ENCODE measurements around the gene CDKN1A.
"Not testable (repeated sequence)": the region's sequence is repeated elsewhere in the genome, so short reads cannot be mapped to it uniquely, and the experiment has no call there.

CDKN1A gene

DNA sequence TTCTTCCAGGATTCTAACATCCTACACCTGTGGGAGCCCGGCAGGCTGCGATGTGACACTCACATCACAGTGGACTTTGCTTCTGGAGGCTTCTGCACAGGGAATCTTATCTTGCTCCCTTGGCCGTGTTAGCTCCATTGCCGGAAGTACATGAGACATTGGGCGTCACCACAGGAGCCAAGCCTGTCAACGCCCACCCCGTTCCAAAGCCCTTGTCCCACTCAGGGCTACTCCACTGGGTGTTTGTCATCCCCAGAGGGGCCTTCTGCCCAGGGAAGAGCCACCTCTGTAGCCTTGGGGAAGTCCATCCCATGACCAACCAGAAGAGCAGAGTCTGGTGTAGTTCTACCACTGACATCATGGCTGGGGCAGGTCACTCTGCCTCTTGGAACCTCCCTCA is 20.8 kb downstream of the CDKN1A start:
- no peak for DNase-seq

DNA sequence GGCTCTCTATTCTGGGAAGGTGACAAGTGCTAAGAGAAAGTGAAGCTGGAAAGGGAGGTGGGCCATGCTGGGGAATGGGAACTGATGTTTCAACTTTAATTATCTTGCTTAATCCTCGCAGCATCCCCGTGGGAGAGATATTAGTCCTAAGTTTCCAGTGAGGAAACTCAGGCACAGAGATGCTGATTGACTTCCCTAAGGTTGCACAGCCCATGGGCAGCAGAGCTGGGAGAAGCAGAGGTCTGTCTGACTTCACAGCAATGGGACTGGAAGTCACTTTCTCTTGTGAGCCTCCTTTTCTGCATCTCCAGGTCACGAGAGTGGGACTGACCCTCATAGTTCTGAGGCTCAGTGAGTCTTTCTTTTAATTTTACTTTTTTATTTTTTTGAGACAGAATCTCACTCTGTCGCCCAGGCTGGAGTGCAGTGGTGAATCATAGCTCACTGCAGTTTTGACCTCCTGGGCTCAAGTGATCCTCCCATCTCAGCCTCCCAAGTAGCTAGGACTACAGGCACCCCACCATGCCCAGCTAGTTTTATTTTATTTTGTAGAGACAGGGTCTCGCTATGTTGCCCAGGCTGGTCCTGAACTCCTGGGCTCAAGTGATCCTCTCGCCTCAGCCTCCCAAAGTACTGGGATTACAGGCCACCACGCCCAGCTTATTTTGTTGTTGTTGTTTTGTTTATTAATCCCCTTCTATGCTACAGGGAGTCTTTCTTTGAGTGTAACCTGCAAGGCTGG is 21.7 kb downstream of the CDKN1A start:
- no peak for DNase-seq

DNA sequence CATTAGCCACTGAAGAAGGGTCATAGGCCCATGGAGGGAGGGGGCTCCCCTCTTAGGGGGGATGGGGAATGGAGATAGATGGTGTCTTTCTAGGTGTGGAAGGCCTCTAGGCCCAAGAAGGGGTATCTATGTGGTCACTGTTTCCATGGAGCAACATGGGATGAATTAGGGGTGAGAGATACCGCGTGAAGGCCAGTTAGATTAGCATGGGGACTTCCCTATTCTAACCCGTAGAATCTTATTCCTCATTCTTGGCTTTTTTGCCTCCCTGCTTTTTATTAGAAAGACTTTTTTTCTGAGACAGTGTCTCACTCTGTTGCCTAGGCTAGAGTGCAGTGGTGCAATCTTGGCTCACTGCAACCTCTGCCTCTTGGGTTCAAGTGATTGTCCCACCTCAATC is 22.3 kb downstream of the CDKN1A start:
- DNase-seq = no peak

DNA sequence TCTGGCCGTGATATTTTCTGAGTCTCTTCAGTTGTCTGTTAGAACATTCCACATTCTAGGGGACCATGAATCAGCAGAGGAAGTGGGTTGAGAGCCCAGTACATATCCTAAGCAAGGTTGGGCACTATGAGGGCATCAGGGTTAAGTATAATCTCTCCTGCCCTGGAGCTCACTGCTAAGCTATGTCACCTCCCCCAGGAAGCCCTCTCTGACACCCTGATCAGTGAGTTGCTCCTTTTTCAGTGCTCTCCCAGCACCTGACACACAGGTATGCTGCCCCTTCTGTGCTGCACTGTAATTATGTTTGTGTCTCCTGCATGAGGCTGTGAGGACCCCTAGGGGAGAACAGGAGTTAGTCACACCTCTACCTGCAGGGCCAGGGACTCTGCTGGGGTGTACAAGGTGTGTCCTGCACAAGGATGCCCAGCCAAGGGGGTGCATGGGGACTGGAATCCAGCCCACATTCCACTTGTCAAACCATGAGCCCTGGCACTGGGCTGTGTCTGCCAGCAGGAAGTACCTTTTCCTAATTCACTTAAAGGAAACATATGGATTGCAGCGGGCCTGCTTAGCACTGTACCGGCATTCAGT is 23.0 kb downstream of the CDKN1A start:
- no peak for DNase-seq

DNA sequence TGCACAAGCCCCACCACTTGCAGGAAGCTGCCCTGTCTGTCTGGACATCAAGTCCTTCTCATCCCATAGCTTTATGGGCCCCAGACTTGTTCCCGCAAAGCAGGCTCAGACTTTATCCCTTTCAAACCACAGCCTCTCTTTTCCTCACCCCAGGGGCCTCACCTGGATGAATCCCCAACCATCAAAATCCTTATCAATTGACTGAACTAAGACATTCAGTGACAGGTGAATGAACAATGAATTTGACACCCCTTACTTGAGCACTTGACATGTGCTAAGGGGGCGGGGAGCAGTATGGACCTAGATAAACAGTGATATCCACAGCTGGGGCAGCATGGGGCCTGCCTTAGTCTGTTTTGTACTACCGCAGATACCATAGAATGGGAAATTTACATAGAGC is 24.1 kb downstream of the CDKN1A start:
- no peak for DNase-seq

DNA sequence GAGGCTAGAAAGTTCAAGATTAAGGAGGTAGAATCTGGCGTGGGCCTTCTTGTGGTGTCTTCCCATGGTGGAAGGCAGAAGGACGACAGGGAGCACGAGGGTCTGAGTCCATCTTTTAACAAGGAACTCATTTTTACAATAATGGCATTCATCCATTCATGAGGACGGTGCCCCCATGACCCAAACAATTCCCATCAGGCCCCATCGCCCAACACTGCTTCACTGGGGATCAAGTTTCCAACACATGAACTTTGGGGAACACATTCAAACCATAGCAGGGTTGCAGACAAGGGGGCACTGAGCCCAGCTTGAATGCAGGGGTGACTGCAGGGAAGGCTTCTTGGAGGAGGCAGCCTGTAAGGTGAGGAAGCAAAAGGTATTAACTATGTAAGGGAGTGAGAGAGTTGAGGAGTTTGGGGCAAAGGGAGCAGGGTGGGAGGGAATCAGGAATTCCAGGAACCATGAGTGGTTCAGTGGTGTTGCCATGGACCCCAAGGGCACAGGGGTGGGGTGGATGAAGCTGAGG is 24.6 kb downstream of the CDKN1A start:
- no peak for DNase-seq

DNA sequence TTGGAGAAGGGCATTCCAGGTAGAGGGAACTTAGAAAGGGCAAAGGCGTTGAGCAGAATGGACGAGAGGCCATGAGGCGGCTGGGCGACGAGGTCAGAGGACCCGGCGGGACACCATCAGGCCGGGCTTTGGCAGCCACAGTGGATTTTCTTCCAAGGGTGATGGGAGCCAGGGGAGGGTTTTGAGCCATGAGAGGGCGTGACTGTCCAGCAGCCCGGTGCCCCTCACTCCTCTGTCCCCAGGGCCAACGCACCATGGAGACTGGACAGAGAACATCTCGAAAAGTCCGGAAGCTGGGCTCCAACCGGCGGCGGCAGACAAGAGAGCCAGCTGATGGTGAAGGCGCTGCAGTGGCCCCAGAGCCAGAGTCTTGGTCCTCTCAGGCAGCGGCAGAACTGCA is 25.5 kb downstream of the CDKN1A start:
- no peak for DNase-seq

DNA sequence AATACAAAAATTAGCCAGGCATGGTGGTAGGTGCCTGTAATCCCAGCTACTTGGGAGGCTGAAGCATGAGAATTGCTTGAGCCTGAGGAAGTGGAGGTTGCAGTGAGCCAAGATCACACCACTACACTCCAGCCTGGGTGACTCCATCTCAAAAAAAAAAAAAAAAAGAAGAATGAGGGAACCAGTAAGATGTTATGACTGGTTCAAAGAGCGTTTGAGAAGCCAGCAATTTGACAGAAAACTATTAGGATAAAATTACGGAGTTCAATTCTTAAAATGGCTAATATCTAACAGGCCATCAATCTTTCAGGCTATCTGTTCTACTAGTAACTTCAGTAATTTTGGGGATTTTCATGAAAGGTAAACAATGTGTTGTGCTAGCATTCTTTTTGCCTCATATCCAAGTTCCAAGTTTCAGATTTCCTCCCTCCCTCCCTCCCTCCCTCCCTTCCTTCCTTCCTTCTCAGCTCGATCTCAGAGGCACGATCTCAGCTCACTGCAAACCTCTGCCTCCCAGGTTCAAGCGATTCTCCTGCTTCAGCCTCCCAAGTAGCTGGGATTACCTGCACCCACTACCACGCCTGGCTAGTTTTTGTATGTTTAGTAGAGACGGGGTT is 26.6 kb downstream of the CDKN1A start:
- not testable (repeated sequence) for DNase-seq

DNA sequence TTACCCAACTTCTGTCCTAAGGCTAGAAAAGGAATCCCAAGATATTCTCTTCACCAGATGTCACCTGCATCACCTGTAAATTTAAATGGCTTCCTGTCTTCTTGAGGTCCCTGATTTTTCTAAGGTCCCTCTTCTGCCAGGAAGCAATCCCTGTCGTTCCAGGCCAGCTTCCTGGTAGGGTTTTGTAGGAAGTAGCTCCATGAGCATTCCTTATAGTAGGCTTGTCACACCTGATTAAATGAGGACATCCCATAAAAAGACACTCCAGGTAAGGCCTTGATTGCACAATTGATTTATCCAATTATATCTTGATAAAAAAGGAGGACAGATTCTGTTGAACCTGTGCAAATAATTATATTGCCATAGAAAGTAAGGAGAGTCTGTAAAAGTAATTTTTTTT is 27.8 kb downstream of the CDKN1A start:
- no peak for DNase-seq

DNA sequence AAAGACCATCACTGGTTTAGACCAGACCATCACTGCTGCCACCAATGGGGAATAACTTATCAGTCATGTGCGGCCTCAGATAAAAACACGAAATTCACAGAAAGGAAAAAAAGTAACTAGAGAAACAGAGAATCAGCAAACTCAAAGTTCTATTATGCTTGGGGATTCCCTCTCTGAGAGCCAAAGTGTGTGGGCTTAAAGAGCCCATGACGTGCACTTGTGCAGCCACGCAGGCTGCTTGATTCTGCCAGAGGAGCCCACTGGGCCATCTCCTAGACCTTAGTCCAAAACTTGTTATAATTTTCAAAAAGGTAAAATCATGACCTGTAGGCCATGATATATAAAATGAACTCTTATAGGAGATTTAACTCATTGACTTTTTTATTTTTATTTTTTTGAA is 34.3 kb downstream of the CDKN1A start:
- no peak for DNase-seq

DNA sequence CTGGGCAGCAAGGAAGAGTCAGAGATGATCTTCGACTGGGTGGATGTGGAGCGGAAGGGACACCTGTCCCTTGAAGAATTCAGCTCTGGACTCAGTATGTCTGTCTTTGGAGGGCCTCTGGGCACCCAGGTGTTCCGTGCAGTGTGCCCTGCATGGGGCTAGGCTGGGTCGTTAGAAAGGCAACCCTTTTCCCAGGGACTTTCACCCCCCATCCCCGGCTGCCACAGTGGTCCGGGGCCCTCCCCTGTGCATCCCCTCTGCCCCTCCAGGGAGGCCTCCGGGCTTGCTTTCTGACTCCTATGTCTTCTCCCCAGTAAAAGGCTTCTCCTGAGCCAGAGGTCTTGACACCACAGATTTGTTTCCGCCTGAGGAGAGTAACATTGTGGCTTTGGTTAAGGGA is 35.3 kb downstream of the CDKN1A start:
- DNase-seq = no peak

DNA sequence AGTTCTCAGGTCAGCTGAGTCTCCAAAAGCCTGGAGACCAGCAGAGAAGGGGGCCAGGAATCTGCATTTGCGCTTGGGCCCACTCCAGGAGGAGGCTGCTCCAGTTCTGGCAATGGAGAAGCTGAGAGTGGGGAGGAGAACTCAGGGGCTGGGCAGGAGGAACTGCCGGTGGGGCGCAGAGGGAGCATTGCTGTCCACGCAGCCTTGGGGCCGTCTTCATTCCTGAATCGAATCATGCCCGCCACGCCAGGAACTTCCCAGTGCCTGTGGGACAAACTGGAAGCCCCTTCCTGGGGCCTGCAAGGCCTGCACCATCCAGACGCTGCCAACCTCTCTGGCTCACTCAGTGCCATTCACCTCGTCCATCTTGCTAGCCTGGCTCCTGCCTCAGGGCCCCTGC is 36.0 kb downstream of the CDKN1A start:
- DNase-seq = no peak

DNA sequence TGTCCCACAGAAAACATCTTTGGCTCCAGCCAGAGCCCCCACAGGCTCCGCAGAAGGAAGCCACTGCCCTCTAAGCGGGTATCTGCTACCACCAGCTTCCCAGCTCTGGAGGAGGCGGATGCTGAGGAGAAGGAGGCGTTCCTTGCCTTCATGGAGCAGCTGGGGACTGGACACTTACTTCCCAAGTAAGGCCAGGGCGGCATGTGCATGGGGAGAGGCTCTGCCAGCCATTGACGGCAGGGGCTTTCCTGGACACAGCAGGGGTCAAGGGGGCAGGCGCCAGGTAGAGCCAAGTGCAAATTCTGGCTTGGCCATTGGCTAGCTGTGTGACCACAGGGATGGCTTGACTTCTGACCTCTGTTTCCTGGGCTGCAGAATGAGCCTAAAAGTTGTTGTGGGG is 37.0 kb downstream of the CDKN1A start:
- no peak for DNase-seq

DNA sequence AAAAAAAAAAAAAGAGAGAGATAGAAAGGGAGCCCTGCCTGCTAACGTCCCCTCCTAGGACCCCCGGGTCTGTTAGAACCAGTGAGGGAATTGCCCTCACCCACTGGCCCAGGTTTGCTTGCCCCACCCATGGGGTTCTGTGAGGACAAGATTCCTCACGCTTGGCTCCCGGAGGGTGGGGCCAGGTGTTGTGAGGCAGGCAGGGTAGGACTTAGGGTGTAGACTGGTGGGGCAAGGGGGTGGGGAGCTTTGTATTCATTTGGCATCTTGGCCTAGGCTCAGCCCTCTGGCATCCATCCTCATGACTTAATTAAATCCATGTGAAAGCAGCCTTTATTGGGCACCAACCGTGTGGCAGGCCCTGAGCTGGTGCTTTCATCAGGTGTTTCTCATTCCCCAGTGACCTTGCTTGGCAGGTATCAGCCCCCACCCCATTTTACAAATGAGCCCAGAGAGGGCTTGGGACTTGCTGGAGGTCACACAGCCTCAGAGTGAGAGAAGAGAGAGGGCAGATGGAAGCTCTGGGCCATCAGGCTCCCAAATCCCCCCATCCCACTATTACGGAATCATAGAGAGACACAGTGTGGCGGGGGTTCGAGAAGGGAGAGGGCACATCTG is 38.1 kb downstream of the CDKN1A start:
- DNase-seq = no peak

DNA sequence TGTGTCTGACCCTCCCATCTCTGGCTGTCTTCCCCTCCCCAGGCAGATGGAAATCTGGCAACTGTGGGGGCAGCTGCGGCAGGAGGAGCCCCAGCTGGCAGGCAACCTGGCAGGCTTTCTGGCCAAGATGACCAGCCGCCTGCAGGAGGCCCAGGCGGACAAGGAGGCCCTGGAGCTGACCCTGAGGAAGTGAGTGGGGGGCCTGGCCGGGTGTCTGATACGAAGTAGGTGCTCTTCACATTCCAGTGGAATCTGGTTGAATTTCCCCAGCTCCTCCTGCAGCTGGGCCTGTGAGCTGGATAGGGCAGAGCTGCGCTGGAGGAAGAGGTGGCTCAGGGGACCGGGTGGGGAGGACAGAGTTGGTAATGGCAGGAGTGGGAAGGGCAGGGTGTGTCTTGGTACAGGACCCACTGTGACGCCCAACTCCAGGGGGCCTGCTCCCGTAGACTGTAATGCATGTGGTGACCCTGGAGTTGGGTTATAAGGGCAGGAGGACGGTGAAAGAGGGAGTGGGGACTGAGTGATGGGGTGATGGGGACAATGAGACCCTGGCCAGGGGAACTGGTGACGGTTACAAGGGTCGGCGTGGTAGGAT is 38.8 kb downstream of the CDKN1A start:
- no peak for DNase-seq

DNA sequence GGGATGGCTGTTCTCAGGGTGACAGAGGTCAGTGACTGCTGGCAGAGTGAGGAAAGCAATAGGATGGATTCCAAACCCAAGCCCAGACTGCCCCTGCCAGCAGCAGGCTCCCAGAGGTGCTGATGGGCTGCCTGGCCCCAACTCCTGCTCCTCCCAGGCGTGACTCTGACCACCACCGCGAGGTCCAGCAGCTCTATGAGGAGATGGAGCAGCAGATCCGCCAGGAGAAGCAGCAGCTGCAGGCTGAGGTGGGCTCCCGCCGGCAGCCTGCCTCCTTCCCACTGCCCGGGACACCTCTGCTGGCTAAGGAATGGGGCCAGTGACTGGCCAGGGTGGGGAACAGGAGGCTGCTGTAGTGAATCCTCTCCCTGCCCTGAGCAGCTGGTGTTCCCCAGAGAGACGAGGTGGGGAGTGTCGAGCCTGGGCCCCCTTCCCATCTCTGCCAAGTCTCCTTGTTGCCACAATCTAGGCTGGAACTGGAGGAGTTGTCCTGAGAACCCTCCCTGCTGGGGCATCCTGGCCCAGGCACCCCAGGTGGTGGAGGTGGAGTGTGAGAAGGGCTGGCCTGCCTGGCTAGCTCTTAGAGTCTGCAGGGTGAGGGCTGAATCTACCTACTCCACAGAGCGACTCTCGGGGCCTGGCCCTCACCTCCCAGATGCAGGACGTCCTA is 39.5 kb downstream of the CDKN1A start:
- no peak for DNase-seq

DNA sequence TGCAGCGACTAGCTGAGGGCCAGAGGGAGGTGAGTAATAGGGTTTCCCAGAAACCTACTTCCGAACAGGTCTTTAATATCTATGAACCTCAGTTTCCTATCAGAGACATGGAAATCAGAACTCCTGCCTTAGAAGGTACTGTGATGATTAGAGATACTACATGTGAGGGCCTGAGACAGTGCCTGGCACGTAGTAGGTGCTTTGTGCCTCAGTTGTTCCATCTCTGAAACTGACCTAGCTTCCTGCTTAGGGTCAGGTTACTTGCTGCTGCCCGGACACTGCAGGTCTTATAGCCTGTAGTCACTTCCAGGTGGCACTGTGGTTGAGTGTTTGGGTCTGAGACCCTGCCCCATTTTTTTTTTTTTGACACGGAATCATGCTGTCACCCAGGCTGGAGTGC is 40.0 kb downstream of the CDKN1A start:
- no peak for DNase-seq

DNA sequence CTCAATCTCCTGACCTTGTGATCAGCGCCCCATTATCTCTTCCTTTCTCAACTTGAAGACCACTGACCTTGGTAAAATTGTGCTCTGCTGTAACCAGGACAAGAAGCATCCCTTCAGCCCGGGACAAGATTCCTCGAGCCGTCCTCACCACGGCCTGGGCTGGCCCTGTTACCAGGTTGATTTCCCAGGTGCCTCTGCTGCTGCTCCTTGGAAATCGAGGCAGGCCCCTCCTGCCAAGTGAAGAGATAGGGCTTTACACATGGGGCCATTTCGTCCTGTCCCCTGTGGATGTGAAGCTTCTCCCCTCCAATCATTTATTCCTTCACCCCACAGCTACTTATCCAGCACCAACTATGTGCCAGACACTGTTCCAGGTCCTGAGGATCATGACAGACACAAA is 40.6 kb downstream of the CDKN1A start:
- DNase-seq = no peak

DNA sequence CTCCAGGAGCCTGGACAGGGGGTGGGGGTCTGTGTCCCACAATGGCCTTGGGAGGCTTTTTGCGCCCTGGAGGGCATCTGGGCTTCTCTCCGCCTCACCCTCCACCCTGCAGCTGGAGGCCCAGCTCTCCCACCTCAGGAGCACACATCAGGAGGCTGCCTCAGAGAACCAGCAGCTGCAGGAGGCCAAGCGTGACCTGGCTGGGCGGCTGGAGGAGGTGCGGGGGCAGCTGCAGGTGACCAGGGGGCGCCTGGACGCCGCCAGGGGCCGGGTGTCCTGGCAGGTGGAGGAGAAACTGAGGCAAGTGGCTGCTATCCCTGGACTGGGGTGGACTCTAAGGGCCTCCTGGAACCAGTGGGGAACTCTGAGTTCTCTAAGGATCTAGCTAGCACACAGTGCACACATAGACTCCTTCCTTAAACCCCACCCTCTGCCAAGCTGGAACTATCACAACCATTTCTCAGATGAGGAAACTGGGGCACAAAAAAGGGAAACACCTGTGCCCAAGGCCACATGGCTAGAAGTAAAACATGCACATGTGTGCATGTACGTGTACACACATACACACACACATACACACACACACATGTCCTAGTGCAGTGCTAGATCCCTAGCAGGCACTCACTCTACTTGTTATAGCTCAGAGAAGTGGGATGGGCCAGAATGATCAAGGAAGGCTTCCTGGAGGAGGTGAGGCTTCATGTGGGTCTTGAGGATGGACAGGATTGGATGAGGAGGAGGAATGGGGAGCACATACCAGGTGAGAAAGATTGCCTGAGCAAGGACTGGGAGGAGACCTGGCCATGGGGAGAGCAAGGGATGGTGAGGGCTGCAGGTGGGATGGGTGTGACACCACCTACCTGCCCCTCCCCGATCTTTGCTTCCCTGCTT is 42.0 kb downstream of the CDKN1A start:
- DNase-seq = no peak

DNA sequence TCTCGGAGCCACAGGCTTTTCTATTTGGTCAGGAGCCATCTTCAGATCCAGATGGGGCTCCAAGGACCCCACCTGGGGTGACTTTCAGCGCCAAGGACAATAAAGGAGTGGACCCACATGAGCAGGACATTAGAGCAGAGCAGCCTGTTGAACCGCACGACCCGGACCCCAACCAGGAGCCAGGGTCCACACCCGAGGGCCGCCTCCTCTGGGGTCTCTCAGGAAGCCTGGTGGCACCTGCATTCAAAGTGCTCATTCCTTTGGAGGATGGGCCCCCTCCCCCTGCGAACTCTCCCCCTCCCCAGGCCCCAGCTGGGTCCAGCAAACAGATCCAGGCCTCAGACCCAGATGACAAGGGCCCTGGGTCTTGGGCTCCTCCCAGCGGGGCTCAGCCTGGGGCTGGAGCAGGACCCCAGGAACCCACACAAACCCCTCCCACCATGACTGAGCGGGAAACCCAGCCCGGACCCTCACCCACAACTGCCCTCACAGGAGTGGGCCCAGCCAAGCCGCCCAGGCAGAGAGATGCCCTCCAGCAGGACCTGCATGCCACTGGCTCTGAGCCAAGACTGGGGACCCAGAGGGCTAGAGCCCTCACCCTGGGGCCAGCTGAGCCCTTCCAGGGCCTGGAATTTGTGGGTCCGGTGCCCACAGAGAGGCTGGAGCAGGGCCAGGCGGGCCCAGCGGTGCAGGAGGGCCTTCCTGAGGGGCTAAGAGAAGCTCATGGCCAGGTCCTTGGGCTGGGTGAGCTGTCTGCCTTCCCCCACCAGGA is 43.0 kb downstream of the CDKN1A start:
- no peak for DNase-seq

DNA sequence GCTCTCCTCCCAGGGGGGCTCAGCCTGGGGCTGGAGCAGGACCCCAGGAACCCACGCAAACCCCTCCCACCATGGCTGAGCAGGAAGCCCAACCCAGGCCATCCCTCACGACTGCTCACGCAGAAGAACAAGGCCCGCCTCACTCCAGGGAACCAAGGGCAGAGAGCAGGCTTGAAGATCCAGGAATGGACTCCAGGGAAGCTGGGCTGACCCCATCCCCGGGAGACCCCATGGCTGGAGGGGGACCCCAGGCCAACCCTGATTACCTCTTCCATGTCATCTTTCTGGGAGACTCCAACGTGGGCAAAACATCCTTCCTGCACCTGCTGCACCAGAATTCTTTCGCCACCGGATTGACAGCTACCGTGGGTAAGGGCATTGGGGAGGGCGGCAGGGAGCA is 43.9 kb downstream of the CDKN1A start:
- DNase-seq = no peak

Data from NCI-H1417 treated with DMSO at 0.1 percent for 48 hours (cell line).